GM12891 (cell line): ENCODE data around the gene RCCD1. TPM values are rescaled to one million over a fixed set of nuclear protein-coding genes. Genes with fewer than 3 reads are reported as not detected.
"Not testable (repeated sequence)": the region's sequence is repeated elsewhere in the genome, so short reads cannot be mapped to it uniquely, and the experiment has no call there.

Source experiments
- DNase-seq: peaks from one replicate; pipeline ENCODE4 v3.0.0; 2011; ENCODE audit warnings: low spot score; ENCODE audit not compliant: insufficient read length
- FAIRE-seq: peaks from 2 replicates; lab custom pipeline; 2011; peaks lifted over from hg19 to GRCh38; lab: Jason Lieb, UNC
- PAX5 ChIP-seq: IDR thresholded peaks from 2 replicates; pipeline ENCODE4 v1.6.1; 2011; ENCODE audit warnings: low read length, moderate library complexity, mild to moderate bottlenecking; ENCODE audit not compliant: insufficient read depth, severe bottlenecking
- POLR2A ChIP-seq: IDR thresholded peaks from 2 replicates; pipeline ENCODE4 v1.6.1; 2011; ENCODE audit warnings: low read depth, low read length, control low read depth
- POLR2AphosphoS5 ChIP-seq: IDR thresholded peaks from 2 replicates; pipeline ENCODE4 v1.6.1; 2011; ENCODE audit warnings: low read depth, low read length, control low read depth
- POU2F2 ChIP-seq: IDR thresholded peaks from 2 replicates; pipeline ENCODE4 v1.6.1; 2011; ENCODE audit warnings: low read depth, mild to moderate bottlenecking, control low read depth, low read length, moderate library complexity
- SPI1 ChIP-seq: IDR thresholded peaks from 2 replicates; pipeline ENCODE4 v1.6.1; 2011; ENCODE audit warnings: low read depth, low read length, control low read depth
- TAF1 ChIP-seq: IDR thresholded peaks from 2 replicates; pipeline ENCODE4 v1.6.1; 2011; ENCODE audit warnings: low read depth, low read length, control low read depth
- polyA plus RNA-seq: library from polyadenylated mRNA; unstranded; fragments of >200 nt; gene quantifications from one replicate; pipeline ENCODE4 v1.2.1, GENCODE V29; 2012; ENCODE audit warnings: low read depth, missing spikeins, inconsistent platforms; ENCODE audit not compliant: missing spikeins

Gene RCCD1
- polyA plus RNA-seq: 11.4 TPM

DNA sequence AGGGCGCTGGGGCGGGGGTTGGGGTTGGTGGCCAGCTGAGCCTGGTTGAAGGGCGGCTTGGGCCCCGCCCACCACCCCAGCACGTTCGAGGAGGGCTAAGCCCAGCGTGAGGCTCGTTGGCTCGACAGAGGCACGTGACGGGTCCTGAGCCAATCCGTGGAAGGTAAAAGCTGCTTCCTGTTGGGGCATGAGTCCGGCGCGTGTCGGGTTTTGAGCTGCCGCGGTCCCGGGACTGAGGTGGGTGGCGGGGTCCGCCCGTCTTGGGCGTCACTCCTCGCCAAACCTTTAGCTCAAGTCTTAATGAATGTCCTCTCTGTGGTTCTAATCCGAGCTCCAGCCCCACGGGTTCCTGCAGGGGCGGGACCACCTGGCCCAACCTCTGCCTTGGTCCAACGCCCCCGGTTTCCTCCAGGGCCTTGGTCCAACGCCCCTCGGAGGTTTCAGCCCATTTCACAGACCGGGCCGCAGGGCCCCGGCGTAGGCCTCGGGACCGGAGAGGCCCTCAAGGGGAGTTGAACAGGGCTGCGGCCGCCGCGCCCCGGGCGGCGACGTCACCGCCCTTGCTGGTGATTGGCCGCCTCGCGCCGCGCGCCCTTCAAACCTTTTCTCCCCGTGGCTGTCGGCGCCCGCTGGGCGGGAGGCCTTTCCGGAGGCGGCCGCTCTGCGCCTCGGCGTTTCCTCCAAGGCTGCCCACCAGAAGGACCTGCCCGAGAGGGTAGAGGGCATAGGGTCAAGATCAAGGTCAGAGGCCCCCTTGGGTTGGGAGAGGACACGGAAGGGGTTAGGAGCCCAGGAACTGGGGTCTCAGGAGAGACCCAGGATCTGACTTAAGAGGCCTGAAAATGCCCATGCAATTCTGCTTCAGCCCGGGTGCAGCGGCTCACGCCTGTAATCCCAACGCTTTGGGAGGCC is at the start of gene RCCD1:
RCCD1 (plus strand) TSS at position 173 of the 912 bp plus-strand sequence. CDS start 1,851 bp downstream, outside the sequence.
- TF ChIP-seq POLR2AphosphoS5 (peak; percentile 90), POU2F2 (0 out of 2 replicates have a peak, but pooled peaks have one; percentile 25), POLR2A (peak; percentile 84), SPI1 (no peak), PAX5 (no peak), TAF1 (peak; percentile 58; the same call in 1 of the 2 replicates)
- DNase-seq (peak; percentile 99), FAIRE-seq (peak; percentile 100)

- DNase-seq: no peak
- TF ChIP-seq PAX5: no peak
- TF ChIP-seq TAF1: no peak
- TF ChIP-seq POLR2A: no peak
- TF ChIP-seq SPI1: no peak
- TF ChIP-seq POLR2AphosphoS5: no peak
- TF ChIP-seq POU2F2: no peak
- no peak for FAIRE-seq
Observed at GRCh38 chr15:90905306-90906180, 49.1 kb upstream of the RCCD1 start.

DNA sequence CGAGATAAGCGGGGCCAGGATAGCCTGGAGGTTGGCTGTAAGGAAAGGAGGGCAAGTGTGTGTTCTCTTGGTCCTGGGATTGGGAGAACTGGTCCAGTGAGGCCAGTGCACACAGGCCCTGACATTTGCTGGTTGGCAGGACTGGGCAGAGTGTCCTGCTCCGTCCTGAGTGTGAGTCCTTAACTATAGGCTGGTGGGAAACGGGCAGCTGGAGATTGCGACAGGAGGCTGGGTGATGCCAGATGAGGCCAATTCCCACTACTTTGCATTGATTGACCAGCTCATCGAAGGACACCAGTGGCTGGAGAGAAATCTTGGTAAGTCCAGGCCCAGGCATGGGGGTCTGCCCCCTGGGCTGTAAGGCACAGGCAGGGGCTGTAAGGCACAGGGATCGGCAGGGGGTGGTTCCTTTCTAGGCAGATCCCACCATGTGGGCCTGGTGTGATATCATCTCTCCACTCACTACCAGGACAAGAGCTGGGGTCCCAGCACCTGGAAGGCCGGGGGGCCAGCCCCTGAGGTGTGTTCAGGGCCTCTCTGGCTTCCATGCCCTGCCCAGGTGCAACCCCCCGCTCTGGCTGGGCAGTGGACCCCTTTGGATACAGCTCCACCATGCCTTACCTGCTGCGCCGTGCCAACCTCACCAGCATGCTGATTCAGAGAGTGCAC is 48.4 kb upstream of the RCCD1 start:
- FAIRE-seq (no peak), DNase-seq (no peak)
- TF ChIP-seq POU2F2 (no peak), POLR2A (no peak), PAX5 (no peak), POLR2AphosphoS5 (no peak), SPI1 (no peak), TAF1 (no peak)

DNA sequence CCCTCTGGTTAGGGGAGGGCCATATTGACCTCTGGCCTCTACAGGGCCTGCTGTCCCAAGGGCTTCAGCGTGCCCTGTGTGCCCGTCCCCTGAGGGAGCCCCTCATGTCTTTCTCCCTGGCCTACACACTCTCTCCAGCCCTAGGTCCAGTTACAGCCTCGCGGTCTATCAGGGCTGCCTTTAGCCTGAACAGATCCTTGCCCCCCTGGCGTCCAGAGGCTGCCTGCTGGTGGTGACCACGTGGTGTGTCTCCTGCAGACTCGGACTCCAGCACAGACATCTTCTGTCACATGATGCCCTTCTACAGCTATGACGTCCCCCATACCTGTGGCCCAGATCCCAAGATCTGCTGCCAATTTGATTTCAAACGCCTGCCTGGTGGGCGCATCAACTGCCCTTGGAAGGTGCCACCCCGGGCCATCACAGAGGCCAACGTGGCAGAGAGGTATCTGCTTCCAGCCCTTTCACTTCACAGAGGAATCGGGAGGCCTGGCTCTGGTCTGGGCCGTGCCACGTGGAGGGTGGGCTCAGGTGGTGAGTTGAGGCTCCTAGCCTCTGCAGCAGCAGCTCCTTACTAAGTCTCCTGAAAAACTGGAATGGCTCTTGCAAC is 47.5 kb upstream of the RCCD1 start:
- TF ChIP-seq POLR2A (no peak), TAF1 (no peak), PAX5 (no peak), POLR2AphosphoS5 (no peak), POU2F2 (no peak), SPI1 (no peak)
- FAIRE-seq: no peak
- no peak for DNase-seq

- FAIRE-seq: no peak
- TF ChIP-seq POLR2AphosphoS5 (no peak), TAF1 (no peak), POLR2A (no peak), POU2F2 (no peak), SPI1 (no peak), PAX5 (no peak)
Observed at GRCh38 chr15:90907838-90908507, 46.7 kb upstream of the RCCD1 start.

DNA sequence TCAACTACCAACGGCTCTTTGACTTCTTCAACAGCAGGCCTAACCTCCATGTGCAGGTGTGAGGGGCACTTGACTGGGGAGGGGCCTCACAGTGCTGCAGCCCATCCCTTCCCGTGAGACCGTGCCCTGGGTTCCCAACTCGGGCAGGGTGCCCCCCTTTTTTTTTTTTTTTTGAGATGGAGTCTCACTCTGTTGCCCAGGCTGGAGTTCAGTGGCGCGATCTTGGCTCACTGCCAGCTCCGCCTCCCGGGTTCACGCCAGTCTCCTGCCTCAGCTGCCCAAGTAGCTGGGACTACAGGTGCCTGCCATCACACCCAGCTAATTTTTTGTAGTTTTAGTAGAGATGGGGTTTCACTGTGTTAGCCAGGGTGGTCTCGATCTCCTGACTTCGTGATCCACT is 45.2 kb upstream of the RCCD1 start:
- FAIRE-seq, DNase-seq: not testable (repeated sequence)

More at GRCh38 chr15:90907838-90908507, 46.7 kb upstream of the RCCD1 start:
- DNase-seq: no peak

DNA sequence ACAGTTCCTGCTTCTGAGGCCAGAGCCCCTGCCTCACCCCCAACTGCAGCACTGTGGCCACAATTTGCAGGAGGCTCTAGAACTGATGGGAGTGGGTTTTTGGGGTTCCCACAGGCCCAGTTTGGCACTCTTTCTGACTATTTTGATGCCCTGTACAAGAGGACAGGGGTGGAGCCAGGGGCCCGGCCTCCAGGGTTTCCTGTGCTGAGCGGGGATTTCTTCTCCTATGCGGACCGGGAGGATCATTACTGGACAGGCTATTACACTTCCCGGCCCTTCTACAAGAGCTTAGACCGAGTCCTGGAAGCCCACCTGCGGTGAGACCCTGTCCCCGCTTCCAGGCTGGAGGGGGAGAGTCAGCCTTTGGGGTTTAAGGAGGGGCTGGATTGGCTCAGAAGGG is 44.7 kb upstream of the RCCD1 start:
- DNase-seq (no peak), FAIRE-seq (no peak)
- TF ChIP-seq TAF1 (no peak), POLR2AphosphoS5 (no peak), PAX5 (no peak), POU2F2 (no peak), POLR2A (no peak), SPI1 (no peak)

DNA sequence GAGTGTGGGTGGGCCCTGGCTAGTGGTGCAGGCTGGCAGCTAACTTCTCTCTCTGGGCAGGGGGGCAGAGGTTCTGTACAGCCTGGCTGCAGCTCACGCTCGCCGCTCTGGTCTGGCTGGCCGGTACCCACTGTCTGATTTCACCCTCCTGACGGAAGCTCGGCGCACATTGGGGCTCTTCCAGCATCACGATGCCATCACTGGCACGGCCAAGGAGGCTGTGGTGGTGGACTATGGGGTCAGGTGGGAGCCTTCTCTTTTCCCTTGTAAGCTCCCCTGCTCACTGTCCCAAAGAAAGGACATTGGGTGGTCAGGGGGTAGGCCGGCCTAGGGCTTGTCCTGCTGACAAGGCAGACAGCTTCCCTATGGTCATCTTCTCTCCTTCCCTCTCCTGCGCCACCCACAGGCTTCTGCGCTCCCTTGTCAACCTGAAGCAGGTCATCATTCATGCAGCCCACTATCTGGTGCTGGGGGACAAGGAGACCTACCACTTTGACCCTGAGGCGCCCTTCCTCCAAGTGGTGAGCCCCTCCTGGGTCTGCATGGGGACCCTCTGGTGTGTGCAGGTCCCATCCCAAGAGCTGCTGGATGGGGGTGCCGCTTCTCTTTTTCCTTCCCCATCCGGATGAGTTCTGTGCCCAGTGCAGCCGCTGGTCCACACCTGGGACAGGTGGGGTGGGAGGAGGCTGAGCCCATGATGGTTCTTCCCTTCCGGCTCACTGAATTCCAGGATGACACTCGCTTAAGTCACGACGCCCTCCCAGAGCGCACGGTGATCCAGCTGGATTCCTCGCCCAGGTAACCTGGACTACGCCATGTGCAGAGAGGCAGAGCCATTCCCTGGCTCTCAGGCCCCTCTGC is 44.0 kb upstream of the RCCD1 start:
- TF ChIP-seq TAF1 (no peak), POLR2AphosphoS5 (no peak), PAX5 (no peak), POU2F2 (no peak), SPI1 (no peak), POLR2A (no peak)
- FAIRE-seq: no peak
- no peak for DNase-seq
